GM12878 (cell line): ENCODE data around the gene MAPRE2. TPM values are rescaled to one million over a fixed set of nuclear protein-coding genes. Genes with fewer than 3 reads are reported as not detected.

Experiments used
- ATAC-seq: fragments of 200-7000 bp; cut with Tn5 transposase; 3 replicates; pipeline ENCODE4 v1.9.1; 2020; ENCODE audit warnings: mild to moderate bottlenecking, moderate library complexity
- BruUV-seq: library from RNA; stranded (reverse); fragments of 400-500 nt; replicated peaks from 2 replicates; lab custom pipeline; 2021; lab: Mats Ljungman, UMichigan
- CTCF ChIA-PET: fragments of 300-600 bp; sonication (Branson Sonifier 250); formaldehyde crosslinking; extraction: SDS; loops from one replicate; lab custom pipeline; 2021; ENCODE audit warnings: inconsistent platforms; lab: Yijun Ruan, JAX
- POLR2A ChIA-PET: fragments of 350-600 bp; formaldehyde crosslinking; extraction: SDS; loops from one replicate; lab custom pipeline; 2021; ENCODE audit warnings: inconsistent platforms; lab: Charles Lee
- RAD21 ChIA-PET: fragments of 300-600 bp; sonication (Branson Sonifier 250); formaldehyde crosslinking; loops from one replicate; lab custom pipeline; 2023; ENCODE audit warnings: antibody characterized with exemption; ENCODE audit not compliant: unreplicated experiment; lab: Charles Lee
- SMC1A ChIA-PET: fragments of 300-600 bp; sonication (Branson Sonifier 250); formaldehyde crosslinking; loops from one replicate; lab custom pipeline; 2023; ENCODE audit not compliant: unreplicated experiment, uncharacterized antibody; lab: Charles Lee
- DNase-seq: peaks from one replicate; pipeline ENCODE4 v3.0.0-alpha.2; 2011; ENCODE audit warnings: low read depth, low spot score
- FAIRE-seq: peaks from 3 replicates; lab custom pipeline; 2011; peaks lifted over from hg19 to GRCh38; lab: Jason Lieb, UNC
- H2AFZ ChIP-seq: 2 replicates; pipeline ENCODE4 v1.6.0; 2011; ENCODE audit warnings: low read depth, low read length, control low read depth; ENCODE audit not compliant: control insufficient read depth
- H3K27ac ChIP-seq: 2 replicates; pipeline ENCODE4 v1.5.1; 2011; ENCODE audit warnings: control low read depth; ENCODE audit not compliant: control insufficient read depth, insufficient read depth
- H3K27me3 ChIP-seq, 2 experiments: replicated peaks in 1 of 2; 2 replicates each; pipeline versions ENCODE4 v1.6.0 to v1.6.1; 2011; ENCODE audit warnings: low read length in 1 of 2; ENCODE audit not compliant: control insufficient read depth in 2 of 2, insufficient read depth in 2 of 2
- H3K36me3 ChIP-seq, 2 experiments: 2 replicates each; pipeline ENCODE4 v1.5.1; 2011; ENCODE audit warnings: low read length in 1 of 2; ENCODE audit not compliant: control insufficient read depth in 2 of 2, insufficient read depth in 2 of 2
- H3K4me1 ChIP-seq: 2 replicates; pipeline ENCODE4 v1.6.1; 2011; ENCODE audit warnings: mild to moderate bottlenecking, low read length, moderate library complexity, mixed read lengths; ENCODE audit not compliant: control insufficient read depth, insufficient read depth
- H3K4me2 ChIP-seq: 2 replicates; pipeline ENCODE4 v1.6.0; 2011; ENCODE audit warnings: control low read depth; ENCODE audit not compliant: control insufficient read depth, insufficient read depth
- H3K4me3 ChIP-seq: fragments of 200-600 bp; sonication (generic); 2 replicates; pipeline ENCODE4 v1.5.1; 2016
- H3K79me2 ChIP-seq: 2 replicates; pipeline ENCODE4 v1.6.0; 2011; ENCODE audit warnings: low read length; ENCODE audit not compliant: control insufficient read depth, insufficient read depth
- H3K9ac ChIP-seq: 2 replicates; pipeline ENCODE4 v1.8.0; 2011; ENCODE audit warnings: low read length, control low read depth, mixed read lengths; ENCODE audit not compliant: control insufficient read depth, insufficient read depth
- H3K9me3 ChIP-seq: replicated peaks from 3 replicates; pipeline ENCODE4 v1.5.1; 2011; ENCODE audit warnings: mild to moderate bottlenecking, low read length; ENCODE audit not compliant: control insufficient read depth, insufficient read depth
- H4K20me1 ChIP-seq: 2 replicates; pipeline ENCODE4 v1.6.0; 2011; ENCODE audit not compliant: control insufficient read depth, insufficient read depth
- BRCA1 ChIP-seq: IDR thresholded peaks from 2 replicates; pipeline ENCODE4 v1.6.1; 2011; ENCODE audit warnings: low read depth, low read length, improper control_type of control experiment
- CBFB ChIP-seq: IDR thresholded peaks from 2 replicates; pipeline ENCODE4 v1.6.1; 2016; ENCODE audit warnings: antibody characterized with exemption, low read depth
- CBX3 ChIP-seq: fragments of 200-600 bp; sonication (generic); IDR thresholded peaks from 2 replicates; pipeline ENCODE4 v1.6.1; 2016; ENCODE audit warnings: low read depth, borderline replicate concordance
- CREB1 ChIP-seq: IDR thresholded peaks from 2 replicates; pipeline ENCODE4 v1.6.1; 2012; ENCODE audit warnings: low read depth, mild to moderate bottlenecking, inconsistent platforms
- EZH2 ChIP-seq: IDR thresholded peaks from 2 replicates; pipeline ENCODE4 v1.6.1; 2012; ENCODE audit warnings: low read depth, mild to moderate bottlenecking, control low read depth, inconsistent platforms, low read length, borderline replicate concordance; ENCODE audit not compliant: control insufficient read depth
- HCFC1 ChIP-seq: fragments of 150-350 bp; IDR thresholded peaks from 2 replicates; pipeline ENCODE4 v1.6.1; 2014; ENCODE audit warnings: low read length
- HDAC2 ChIP-seq: fragments of 200-600 bp; sonication (generic); IDR thresholded peaks from 2 replicates; pipeline ENCODE4 v1.6.1; 2017
- IKZF1 ChIP-seq: fragments of 450-650 bp; conservative IDR thresholded peaks from 2 replicates; pipeline ENCODE4 v1.6.1; 2017; ENCODE audit warnings: antibody characterized with exemption, mild to moderate bottlenecking
- KLF5 ChIP-seq: fragments of 450-650 bp; IDR thresholded peaks from 2 replicates; pipeline ENCODE4 v1.6.1; 2014; ENCODE audit warnings: mild to moderate bottlenecking; ENCODE audit not compliant: partially characterized antibody
- SRF ChIP-seq, 2 experiments: IDR thresholded peaks; 2 replicates each; pipeline ENCODE4 v1.6.1; 2011; ENCODE audit warnings: low read depth in 2 of 2, low read length in 2 of 2, mild to moderate bottlenecking in 1 of 2, moderate library complexity in 1 of 2
- YBX1 ChIP-seq: fragments of 450-650 bp; IDR thresholded peaks from 2 replicates; pipeline ENCODE4 v1.6.1; 2016; ENCODE audit warnings: antibody characterized with exemption
- ZNF622 ChIP-seq: fragments of 450-650 bp; IDR thresholded peaks from 2 replicates; pipeline ENCODE4 v1.6.1; 2017; ENCODE audit warnings: mild to moderate bottlenecking, inconsistent platforms
- WGBS: methylation state at CpG from one replicate; pipeline ENCODE4 v1.1.6; 2016; ENCODE audit warnings: low lambda C conversion rate; ENCODE audit not compliant: insufficient replicate concordance, insufficient coverage; ENCODE audit errors: missing lambda C conversion rate; 5-methylcytosine and 5-hydroxymethylcytosine counted together
- in situ Hi-C: fragments of 300-500 bp; cut with MboI; formaldehyde crosslinking; loops from 9 replicates; pipeline ENCODE4 v1.14.3; 2018; ENCODE audit warnings: mixed read lengths
- intact Hi-C: fragments of 100-400 bp; cut with micrococcal nuclease; formaldehyde crosslinking; loops from one replicate; pipeline ENCODE4 v1.14.2; 2022; ENCODE audit not compliant: unreplicated experiment
- polyA plus RNA-seq, 11 experiments: library from polyadenylated mRNA; depleted of rRNA in 4 of 11; unstranded in 6 of 11; stranded (reverse) in 5 of 11; fragments of >200 nt; fragmentation: Nextera tagmentation in 4 of 11; fragmentation: Illumina TruSeq in 1 of 11; extraction: Ambion mirVana in 4 of 11; extraction: Trizol in 1 of 11; gene quantifications; 1 replicate in 1 of 11; 2 replicates in 10 of 11; pipeline versions ENCODE4 v1.2.1 to v1.2.3, GENCODE V29; 2011 to 2016; ENCODE audit warnings: inconsistent platforms in 2 of 11, missing spikeins in 2 of 11, low read depth in 1 of 11
- total RNA-seq, 4 experiments: library from RNA; depleted of rRNA in 3 of 4; stranded (reverse); fragments of >200 nt in 3 of 4; fragmentation: Illumina TruSeq in 1 of 4; extraction: Trizol in 1 of 4; gene quantifications; 2 replicates each; pipeline versions ENCODE4 v1.2.1 to v1.2.3, GENCODE V29; 2013 to 2021
- TF ChIP-seq, protein P1 (sequence below): fragments of 450-650 bp; IDR thresholded peaks from 2 replicates; pipeline ENCODE4 v1.6.1; 2016; ENCODE audit warnings: mild to moderate bottlenecking, moderate library complexity, borderline replicate concordance

MAPRE2 gene
- total and polyA plus RNA-seq, 10 of the 15 experiments (the other 5 are each of a cell fraction or from before 2014, with no cell fraction given) = 11.0 to 50.6 (median 24.0) TPM

GRCh38 chr18:35076135-35076924 lies 35.1 kb downstream of the MAPRE2 start:
- in situ Hi-C loops = no loop called here
- H3K4me3 ChIP-seq = no peak overlapping the region
- no peak for ATAC-seq
- POLR2A ChIA-PET = no interaction called here
- H3K9me3 ChIP-seq = no peaks in the 10 kb centered on the region
- H3K9ac ChIP-seq = no peak overlapping the region
- no peaks in the 10 kb centered on the region for H3K79me2 ChIP-seq
- intact Hi-C loops = no loop called here
- no peaks in the 10 kb centered on the region; a peak in 2 of 4 replicates for H3K36me3 ChIP-seq
- no peaks in the 10 kb centered on the region for H3K27me3 ChIP-seq
- SMC1A ChIA-PET = interaction anchor here (1.4 kb wide), 1 partner anchor 9 kb away, joined by 4 read pairs; no protein-coding TSS in a partner anchor
- no peaks in the 10 kb centered on the region for H4K20me1 ChIP-seq
- H2AFZ ChIP-seq = no peak overlapping the region
- WGBS = 86% methylated on average over 4 of the region's 4 CpGs
- no peak overlapping the region for H3K4me2 ChIP-seq
- FAIRE-seq = no peak
- TF ChIP-seq CBX3 (no peak), BRCA1 (no peak), HCFC1 (no peak), YBX1 (no peak), KLF5 (no peak), HDAC2 (no peak), SRF (IDR thresholded peaks at IDR 0.05; ENCODE audit: low read depth in 2 of 2, low read length in 2 of 2) (no peak), CREB1 (no peak), IKZF1 (no peak), ZNF622 (no peak), EZH2 (no peak), CBFB (no peak)
- TF ChIP-seq, protein P1, sequence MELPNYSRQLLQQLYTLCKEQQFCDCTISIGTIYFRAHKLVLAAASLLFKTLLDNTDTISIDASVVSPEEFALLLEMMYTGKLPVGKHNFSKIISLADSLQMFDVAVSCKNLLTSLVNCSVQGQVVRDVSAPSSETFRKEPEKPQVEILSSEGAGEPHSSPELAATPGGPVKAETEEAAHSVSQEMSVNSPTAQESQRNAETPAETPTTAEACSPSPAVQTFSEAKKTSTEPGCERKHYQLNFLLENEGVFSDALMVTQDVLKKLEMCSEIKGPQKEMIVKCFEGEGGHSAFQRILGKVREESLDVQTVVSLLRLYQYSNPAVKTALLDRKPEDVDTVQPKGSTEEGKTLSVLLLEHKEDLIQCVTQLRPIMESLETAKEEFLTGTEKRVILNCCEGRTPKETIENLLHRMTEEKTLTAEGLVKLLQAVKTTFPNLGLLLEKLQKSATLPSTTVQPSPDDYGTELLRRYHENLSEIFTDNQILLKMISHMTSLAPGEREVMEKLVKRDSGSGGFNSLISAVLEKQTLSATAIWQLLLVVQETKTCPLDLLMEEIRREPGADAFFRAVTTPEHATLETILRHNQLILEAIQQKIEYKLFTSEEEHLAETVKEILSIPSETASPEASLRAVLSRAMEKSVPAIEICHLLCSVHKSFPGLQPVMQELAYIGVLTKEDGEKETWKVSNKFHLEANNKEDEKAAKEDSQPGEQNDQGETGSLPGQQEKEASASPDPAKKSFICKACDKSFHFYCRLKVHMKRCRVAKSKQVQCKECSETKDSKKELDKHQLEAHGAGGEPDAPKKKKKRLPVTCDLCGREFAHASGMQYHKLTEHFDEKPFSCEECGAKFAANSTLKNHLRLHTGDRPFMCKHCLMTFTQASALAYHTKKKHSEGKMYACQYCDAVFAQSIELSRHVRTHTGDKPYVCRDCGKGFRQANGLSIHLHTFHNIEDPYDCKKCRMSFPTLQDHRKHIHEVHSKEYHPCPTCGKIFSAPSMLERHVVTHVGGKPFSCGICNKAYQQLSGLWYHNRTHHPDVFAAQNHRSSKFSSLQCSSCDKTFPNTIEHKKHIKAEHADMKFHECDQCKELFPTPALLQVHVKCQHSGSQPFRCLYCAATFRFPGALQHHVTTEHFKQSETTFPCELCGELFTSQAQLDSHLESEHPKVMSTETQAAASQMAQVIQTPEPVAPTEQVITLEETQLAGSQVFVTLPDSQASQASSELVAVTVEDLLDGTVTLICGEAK = no peak
- TF ChIP-seq, all 136 proteins: peak for 0
- Histone ChIP-seq H3K4me1 (peaks cover 15% of the 10 kb centered on the region), H3K27ac (no peak overlapping the region)
- ChIA-PET RAD21 (no interaction called here), CTCF (no interaction called here)
- no peak for DNase-seq
- no TSS peak for BruUV-seq
